Right lobe of liver (tissue), 4 donors: ENCODE measurements around the gene DCAF6.

Experiments
- CTCF ChIP-seq, 4 donors: fragments of 200-600 bp in 3 of 4; fragments of 450-650 bp in 1 of 4; IDR thresholded peaks; one replicate each; pipeline versions ENCODE4 v1.5.1 to v1.8.0; 2016 to 2022; ENCODE audit warnings: antibody characterized with exemption in 4 of 4, mild to moderate bottlenecking in 2 of 4
- POLR2A ChIP-seq: fragments of 450-650 bp; IDR thresholded peaks from one replicate; pipeline ENCODE4 v1.6.1; 2017; ENCODE audit warnings: antibody characterized with exemption, mild to moderate bottlenecking
- donor health status: DM: no; HTN: no; CAD: no.
- donor health status: DM: no; HTN: no; CAD: no.
- donor health status: DM: no; HTN: yes; CAD: no.

GRCh38 chr1:167966050-167966449 is 29.6 kb downstream of the DCAF6 start:
- TF ChIP-seq CTCF (IDR thresholded peaks at IDR 0.05) (no peak), POLR2A (no peak)
